ENCODE data around the gene AFMID.
A peak's percentile ranks its signal among the peaks of the same experiment; 100 is the strongest.
"Not testable (repeated sequence)": the region's sequence is repeated elsewhere in the genome, so short reads cannot be mapped to it uniquely, and the experiment has no call there.

The AFMID gene

DNA sequence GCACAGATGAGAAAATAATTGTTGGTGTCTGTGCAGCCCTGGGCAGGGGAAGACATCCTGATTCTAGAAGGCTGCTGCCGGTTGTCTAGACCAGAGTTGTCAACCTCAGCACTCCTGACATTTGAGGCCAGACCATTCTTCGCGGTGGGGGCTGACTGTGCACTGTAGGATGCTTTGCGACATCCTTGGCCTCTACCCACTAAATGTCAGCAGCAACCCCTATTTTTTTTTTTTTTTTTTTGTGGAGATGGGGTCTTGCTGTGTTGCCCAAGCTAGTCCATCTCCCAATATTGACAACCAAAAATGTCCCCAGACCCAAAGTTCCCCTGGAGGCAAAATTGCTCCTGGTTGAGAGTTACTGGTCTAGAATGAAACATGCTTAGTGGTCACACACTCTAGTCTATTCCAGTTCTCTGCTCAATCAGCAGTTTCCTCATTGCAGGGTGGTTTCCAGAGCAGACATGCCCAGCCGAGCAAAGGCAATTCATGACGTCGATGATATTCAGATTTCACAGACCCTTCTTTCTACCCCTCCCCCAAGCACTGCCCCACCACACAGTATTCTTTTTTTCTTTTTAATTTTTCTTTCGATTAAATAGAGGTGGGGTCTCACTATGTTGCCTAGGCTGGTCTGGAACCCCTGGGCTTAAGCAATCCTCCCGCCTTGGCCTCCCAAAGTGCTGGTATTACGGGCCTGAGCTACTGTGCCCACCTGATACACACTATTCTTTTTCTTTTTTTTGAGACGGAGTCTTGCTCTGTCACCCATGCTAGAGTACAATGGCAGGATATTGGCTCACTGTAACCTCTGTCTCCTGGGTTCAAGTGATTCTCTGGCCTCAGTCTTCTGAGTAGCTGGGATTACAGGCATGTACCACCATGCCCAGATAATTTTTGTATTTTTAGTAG, 32.0 kb upstream of the AFMID start:
- peak; percentile 8 for DNase-seq

DNA sequence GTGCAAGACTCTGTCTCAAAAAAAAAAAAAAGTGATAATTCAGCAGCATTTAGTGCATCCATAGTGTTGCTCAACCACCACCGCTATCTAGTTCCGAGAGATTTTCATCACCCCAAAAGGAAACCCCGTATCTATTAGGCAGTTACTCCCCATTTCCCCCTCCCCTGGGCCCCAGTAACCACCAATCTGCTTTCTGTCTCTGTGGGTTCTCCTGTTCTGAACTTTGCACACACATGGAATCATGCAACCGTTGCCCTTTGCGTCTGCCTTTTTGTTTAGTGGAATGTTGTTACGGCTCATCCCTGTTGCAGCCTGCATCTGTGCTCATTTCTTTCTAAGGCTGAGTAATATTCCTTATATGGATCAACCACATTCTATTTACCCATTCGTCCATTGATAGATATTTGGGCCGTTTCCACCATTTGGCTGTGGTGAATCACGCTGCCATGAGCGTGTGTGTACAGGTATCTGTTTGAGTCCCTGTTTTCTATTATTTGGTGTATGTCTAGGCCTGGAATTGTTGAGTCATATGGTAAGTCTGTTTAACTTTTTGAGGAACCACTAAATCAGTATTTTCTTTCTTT, 27.5 kb upstream of the AFMID start:
- no peak for DNase-seq

DNA sequence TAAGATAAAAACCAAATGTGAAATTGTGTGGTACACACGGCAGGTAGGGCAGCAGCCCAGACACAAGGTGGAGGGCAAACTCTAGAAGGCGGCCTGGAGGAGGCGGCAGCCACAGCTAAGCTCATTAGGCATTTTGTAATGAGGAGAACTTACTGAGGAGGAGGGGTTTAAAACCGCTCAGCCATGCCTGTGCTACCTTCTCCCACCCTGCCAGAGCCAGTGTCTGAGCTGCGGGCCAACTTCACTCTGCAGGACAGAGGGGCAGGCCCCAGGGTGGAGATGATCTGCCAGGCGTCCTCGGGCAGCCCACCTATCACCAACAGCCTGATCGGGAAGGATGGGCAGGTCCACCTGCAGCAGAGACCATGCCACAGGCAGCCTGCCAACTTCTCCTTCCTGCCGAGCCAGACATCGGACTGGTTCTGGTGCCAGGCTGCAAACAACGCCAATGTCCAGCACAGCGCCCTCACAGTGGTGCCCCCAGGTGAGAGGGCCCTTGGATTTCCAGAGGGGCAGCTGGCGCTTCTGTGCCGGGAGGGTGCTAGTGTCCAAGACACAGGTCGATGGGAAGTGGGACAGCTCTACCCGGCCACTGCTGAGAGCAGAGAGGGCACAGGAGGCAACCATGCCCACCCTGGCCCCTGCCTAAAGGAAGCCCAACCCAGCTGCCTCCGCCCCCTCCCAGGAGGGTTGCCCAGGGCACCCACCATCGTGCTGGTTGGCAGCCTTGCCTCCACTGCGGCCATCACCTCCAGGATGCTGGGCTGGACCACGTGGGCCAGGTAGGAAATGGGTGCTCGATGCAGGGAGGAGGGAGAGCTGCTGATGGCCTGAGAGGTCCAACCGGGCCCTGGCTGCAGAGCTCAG, 23.0 kb upstream of the AFMID start:
- no peak for DNase-seq

DNA sequence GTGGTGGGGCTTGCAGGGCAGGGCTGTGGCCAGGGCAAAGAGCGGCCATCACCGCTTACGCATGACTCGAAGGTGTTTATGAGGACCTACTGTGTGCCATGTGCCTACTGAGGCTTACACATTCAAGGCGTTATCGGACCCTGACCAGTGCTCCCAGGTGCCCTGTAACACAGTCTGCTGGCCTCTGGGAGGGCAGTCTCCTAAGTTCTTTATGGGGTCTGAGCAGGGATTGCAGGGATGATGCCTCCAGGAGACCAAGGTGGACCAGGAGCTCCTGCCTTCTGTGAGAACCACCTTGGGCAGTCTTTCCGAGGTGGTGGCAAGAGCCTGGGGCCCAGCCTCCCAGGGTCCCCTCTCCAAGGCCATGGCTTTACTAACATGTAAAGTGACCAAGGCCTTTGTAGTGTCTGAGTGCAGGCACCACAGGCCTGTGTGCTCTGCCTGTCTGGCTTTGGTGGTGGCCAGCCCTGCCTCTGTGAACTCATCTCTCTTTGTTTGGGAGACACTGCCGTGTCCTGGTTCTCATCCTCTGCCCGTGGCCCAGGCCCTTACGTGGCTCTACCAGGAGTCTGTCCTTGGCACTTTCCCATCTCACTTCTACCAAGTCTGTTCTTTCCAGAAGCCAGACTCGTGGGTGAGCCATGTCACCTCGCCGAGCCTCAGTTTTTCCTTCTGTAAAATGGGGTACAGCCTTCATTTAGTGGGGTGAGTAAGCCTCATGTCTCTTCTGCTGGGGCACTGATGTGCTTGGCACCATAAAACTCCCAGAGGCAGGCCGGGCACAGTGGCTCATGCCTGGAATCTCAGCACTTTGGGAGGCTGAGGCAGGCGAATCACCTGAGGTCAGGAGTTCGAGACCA, 22.2 kb upstream of the AFMID start:
- no peak for DNase-seq

DNA sequence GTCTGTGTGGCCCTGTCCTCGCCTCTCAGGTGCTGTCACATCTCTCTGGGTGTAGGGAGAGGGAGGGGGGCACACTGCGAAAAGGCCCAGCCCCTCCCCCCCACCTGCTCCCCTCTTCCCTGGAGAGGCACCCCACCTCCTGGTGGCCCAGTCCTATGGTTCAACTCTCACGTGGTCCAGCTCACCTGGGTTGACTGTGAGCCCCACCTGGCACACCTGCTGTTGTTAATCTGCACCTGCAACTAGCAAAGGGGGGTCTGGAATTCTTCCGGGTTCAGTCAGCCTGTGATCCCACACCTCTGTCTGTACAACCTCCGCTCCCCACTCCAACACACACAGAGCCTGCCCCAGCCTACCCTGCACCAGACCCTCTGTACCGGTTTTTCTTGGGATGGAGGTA, 20.7 kb upstream of the AFMID start:
- no peak for DNase-seq

DNA sequence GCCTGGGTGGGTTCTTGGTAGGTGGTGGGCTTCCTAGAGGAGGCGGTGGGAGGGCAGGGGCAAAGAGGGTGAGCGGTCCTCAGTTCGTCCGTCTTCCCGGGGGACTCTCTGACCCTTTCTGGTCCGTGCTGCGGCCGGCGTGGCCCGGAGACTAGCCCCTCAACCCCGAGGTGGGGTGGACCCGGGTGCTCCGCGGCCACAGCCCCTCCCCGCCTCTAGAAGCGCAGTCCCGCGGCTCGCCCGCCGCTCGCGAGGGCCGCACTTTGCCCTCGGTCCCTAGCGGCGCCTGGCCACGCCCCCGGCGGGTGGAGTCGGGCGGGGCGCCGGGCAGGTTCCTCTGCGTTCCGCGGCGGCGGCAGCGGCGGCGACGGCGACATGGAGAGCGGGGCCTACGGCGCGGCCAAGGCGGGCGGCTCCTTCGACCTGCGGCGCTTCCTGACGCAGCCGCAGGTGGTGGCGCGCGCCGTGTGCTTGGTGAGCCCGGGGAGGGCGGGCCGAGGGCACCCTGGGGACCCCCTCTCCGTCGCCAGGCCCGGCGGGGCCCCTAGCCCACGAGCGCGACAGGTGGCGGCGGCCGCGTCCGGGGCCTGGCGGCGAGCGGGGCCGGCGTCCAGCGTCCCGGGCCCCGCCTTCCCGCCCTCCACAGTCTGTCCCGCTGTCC, 18.8 kb upstream of the AFMID start, which contains the start of gene SYNGR2:
SYNGR2 (plus strand) TSS at position 340 of the 661 bp plus-strand sequence; CDS start at position 376, 36 bp downstream.
- DNase-seq = peak; percentile 51

DNA sequence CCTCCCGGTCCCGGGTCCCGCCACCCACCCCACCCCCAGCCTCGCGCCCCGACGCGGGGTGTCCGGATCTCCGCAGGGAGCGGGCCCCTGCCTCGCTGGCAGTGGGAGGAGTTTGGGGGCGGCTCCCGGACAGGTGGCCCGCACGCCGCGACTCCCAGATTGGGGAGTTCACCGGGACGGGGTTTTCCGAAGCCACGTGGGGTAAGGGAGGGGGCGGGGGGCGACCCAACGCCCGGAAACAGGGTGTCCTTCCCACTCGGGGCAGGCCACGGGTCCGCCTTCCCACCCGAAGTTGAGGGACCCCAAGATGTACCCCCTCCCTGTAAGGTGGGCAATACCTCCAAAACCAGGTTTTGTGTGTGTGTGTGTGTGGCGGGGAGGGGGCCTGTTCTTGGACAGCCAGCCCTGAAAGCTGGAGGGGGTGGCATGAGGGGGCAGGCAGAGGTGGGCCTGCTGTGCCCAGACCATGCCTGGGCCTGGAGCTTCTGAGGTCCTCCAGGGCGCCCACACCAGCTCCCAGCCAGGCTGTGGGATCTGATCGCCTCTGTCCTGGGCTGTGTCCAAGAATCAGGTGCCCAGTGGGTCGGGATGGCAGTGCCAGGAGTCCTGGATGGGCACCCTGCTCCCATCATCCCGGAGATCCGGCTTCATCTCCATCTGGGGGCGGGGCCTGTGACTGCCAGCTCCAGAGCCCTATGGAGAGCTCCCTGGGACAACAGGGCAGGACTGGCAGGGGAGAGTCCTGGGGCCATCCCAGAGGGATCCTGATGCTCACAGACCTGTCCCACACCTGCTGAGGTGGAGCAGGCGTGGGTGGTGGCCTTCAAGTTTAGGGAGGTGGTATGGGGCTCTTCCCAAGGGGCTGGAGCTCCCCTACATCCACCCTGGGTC, 18.0 kb upstream of the AFMID start:
- DNase-seq = peak; percentile 40

DNA sequence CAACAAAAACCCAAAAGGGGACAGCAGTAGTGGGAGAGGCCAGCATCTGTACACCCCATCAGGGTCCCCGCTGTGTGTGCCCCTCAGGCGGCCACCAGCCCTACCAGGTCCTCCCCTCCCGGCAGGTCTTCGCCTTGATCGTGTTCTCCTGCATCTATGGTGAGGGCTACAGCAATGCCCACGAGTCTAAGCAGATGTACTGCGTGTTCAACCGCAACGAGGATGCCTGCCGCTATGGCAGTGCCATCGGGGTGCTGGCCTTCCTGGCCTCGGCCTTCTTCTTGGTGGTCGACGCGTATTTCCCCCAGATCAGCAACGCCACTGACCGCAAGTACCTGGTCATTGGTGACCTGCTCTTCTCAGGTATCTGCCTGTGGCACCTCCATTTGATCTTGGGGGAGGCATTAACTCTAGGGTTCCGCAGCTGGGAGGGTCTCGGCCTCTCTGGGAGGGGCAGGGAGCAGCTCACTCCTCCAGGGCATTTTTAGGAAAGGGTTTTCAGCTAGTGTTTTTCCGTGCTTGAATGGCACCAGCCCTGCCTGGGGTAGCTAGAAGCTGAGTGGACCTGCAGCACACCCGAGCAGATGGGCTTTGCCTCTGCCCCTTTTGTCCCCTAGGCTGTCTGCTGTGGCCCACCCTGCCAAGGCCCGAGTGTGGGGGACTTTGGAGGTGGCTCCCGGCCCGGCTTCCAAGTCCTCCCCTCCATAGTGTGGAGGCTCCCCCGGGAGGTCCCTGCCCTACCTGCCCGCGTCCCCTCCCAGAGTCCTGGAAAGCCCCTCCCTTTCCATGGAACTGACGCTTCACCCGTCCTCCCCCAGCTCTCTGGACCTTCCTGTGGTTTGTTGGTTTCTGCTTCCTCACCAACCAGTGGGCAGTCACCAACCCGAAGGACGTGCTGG, 16.2 kb upstream of the AFMID start:
- no peak for DNase-seq

DNA sequence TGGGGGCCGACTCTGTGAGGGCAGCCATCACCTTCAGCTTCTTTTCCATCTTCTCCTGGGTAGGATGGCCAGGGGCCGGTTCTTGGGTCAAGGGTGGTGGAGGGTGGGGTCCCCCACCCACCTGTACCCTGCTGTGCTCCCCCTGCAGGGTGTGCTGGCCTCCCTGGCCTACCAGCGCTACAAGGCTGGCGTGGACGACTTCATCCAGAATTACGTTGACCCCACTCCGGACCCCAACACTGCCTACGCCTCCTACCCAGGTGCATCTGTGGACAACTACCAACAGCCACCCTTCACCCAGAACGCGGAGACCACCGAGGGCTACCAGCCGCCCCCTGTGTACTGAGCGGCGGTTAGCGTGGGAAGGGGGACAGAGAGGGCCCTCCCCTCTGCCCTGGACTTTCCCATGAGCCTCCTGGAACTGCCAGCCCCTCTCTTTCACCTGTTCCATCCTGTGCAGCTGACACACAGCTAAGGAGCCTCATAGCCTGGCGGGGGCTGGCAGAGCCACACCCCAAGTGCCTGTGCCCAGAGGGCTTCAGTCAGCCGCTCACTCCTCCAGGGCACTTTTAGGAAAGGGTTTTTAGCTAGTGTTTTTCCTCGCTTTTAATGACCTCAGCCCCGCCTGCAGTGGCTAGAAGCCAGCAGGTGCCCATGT, 15.4 kb upstream of the AFMID start:
- not testable (repeated sequence) for DNase-seq

DNA sequence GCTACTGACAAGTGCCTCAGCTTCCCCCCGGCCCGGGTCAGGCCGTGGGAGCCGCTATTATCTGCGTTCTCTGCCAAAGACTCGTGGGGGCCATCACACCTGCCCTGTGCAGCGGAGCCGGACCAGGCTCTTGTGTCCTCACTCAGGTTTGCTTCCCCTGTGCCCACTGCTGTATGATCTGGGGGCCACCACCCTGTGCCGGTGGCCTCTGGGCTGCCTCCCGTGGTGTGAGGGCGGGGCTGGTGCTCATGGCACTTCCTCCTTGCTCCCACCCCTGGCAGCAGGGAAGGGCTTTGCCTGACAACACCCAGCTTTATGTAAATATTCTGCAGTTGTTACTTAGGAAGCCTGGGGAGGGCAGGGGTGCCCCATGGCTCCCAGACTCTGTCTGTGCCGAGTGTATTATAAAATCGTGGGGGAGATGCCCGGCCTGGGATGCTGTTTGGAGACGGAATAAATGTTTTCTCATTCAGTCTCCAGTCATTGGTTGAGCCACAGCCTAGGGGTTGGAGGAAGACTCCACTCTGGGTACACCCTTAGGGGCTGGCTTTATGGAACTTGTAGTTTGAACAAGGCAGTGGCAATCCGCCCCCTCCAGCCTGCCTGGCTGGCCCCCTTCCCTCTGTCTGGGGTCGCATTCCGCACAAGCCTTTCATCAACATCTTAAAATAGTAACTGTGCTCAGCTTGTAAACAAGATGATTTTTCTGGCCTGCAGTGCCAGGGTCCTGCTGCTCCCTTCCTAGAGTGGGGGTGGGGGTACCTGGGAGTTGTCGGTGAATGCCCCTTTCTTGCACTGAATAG, 14.7 kb upstream of the AFMID start:
- no peak for DNase-seq

DNA sequence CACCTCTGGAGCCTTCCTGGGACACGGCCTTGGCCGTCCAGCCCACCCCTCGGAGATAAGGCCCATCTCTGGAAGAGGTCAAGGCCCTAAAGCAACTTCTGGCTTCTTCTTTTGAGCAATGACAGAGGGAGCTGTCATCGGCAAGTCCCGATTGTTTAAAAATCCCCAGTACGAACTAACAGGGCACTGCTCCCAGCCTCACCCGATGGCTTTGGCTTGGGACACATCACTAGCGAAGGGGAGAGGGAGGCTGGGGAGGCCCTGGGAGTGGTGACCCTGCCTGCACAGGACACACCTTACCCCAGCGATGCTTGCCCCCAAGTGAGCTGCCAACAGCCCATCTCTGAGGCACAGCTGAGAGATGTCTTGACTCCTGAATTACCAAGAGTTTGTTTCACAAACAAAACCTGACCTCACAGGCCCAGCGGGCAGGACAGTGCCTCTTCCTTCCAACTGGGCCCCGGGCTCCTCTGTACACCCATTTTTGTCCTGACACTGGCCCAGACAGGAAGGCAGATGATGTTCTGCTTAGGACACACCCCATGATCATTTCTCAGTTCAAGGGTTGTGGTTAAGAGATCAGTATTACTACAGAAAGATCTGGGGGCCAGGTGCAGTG, 14.0 kb upstream of the AFMID start:
- DNase-seq = no peak

DNA sequence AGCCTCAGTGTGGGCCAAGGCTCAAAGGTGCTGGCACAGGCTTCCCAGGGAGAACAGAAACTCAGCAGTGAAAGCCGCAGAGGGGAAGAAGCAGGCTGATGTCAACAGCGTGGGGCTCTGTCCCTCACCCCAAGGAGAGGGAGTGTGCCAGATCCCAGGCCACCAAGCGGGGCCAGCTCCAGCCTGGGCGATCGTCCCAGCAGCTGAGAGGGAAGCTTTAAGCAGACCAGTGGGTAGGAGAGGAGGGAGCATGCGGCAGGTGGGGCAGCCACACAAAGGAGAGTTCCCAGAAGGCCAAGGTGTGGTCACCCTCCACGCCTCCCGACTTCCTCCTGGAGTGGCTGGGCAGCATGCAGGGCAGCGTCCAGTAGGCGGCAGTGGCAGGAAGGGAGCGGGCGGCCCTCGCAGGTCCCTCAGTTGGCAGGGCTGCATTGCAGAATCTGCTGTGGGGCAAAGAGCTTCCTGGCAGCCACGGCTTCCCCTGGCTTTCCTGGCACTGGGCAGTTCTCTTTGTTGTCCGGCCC, 12.8 kb upstream of the AFMID start:
- no peak for DNase-seq

DNA sequence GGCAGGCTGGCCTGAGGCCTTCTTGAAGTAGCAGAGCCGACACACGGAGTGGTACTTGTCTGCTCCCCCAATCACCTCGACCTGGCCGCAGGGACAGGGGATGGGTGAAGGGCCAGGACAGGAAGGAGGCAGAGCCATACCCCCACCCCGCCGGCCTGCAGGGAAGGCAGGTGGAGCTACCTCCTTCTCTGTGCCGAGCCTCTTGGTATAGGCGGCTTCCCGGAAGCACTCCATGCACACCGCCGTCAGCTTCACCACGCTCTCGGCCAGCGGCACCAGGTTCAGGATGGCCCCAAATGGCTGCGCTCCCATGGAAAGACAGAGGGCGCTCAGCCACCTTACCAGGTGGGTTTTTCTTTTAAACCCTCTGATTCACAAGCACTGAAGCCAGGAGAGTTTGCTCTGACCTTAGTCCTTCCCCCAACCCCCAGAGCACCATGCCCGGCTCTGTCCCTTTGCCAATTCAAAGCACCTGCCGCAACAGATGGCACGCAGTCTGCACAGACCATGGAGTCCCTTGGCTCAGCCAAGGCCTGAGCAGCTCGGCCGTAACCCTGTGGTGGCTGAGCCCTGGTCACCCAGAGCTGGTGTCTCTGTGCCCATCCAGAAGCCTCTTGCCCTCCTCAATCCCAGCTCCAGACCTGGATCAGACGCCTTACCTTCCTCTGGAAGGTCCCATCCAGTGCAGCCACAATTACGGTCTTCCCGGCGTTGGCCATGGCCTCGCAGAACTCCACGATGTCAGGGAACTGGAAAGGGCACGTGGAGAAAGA, 12.1 kb upstream of the AFMID start:
- DNase-seq = no peak

DNA sequence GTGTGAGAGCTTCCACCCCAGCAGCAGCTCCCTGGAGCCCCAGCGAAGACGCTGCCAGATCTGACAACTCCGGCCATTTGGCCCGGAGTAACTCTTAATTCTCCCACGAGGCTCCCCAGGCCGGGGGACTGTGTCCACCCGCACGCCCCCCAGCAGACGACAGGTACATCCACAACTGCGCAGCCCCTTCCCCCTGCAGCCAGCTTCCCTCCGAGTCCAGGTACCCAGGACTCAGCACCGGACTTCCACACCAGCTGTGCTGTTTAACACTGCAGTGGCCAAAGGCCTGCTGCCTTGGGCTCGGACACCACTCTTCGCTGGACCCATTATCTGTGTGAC, 11.6 kb upstream of the AFMID start:
- no peak for DNase-seq

DNA sequence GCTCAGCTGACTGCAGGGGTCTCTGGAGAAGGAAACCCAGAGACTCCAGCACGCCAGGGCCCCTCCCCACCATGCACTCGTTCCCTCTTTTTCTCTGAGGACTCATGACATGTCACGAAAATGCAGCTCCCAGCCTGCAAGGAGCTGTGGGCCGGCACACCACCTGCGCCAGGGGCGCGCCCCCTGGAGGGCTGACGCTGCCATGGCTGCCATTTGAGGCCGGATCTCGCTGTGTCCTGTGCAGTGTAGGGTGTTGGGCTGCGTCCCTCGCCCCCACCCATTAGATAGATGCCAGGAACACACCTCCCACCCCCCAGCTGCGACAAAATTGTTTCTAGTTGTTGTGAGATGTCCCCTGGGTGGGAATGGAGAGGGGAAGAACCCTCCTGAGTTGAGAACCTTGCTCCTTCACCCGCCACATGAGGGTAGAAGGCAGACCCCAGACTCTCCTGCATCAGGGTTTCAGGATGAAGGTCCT, 10.6 kb upstream of the AFMID start:
- peak; percentile 28 for DNase-seq

DNA sequence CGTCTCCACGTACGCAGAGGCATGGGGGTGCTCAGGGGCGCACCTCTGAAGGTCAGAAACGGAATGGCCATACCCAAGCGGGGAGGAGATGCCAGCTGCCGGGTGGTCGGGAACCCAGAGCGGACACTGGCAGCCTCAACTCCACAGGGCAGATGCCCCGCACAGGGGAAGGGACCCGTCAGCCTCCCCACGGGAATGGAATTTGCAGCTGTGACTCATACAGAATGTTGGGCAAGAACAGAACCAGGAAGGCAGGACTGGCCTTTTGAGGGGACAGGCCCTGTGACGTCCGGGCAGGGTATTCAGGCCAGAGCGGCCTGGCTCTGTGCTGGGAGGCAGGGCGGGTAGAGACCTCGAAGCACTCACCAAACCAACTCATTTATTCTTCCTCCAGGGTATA, 7.8 kb upstream of the AFMID start:
- no peak for DNase-seq

DNA sequence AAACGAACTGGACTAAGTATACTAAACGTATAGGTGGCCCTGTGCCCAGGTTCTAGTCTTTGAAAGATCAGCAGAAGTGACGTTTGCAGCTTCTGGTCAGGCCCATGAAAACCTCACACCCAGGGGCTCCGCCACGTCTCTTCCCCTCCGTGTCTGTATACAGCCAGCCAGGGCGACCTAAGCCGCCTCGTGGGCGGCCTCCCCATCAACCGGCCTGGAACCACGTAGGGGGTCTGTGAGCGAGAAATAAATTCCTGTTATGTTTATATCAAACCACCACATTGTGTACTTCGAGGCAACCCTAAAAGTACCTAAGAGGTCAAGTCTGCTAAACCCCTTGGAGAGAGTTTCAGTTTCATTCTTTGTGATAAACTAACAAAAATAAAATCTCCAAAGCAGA, 7.1 kb upstream of the AFMID start:
- DNase-seq = no peak

Measured in kidney glomerular epithelial cell (primary cell).